NCI-H146 treated with DMSO at 0.1 percent for 48 hours (cell line): ENCODE data around the gene NUMBL.
A peak's percentile ranks its signal among the peaks of the same experiment; 100 is the strongest.

ENCODE experiments used
- DNase-seq: peaks from one replicate; lab custom pipeline; 2025; ENCODE audit not compliant: unreplicated experiment; lab: John Stamatoyannopoulos, UW

The NUMBL gene

DNA sequence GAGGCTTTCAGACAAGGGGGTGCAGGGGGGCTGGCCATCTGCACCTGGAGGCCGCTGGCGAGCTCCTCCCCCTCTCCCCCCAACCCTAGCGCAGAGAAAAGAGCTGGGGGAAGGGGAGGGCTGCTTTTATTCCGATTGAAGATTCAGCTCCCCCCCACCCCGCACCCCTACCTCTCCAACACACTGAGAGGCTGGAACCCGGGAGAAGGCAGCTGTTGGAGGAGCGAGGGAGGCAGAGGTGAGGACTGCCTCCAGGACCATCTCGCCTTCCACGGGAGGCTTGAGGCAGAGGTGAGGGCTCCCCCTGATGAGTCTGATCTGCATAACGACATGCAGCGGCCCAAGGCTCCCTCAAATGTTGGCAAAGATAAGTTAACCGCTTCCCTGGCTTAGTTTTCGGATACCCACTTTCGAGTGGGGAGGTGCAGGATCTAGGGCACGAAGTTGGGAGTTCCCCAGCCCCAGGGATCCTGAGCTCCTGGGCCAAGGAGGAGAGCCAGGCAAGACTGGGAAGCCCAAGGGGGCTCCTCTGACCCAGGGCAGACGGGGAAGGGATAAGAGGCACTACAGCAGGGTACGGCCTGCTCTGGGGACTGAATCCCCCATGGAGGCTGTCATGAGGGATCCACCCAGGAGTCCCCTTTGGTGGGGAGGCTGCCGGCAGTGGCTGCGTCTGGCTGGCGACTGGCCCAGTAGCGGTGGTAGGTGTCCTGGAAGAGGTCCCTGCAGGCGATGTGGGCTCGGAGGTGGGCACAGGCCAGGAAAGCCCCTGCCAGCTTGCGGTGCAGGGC, 1.2 kb upstream of the NUMBL start:
- DNase-seq: no peak

GRCh38 chr19:40690693-40691420, 406 bp upstream of the NUMBL start:
- peak; percentile 78 for DNase-seq

- DNase-seq: no peak
Observed at GRCh38 chr19:40689339-40690049, 957 bp downstream of the NUMBL start.

GRCh38 chr19:40688987-40689338, 1.5 kb downstream of the NUMBL start:
- no peak for DNase-seq

- DNase-seq: no peak
Observed at GRCh38 chr19:40688309-40688708, 2.1 kb downstream of the NUMBL start.

DNA sequence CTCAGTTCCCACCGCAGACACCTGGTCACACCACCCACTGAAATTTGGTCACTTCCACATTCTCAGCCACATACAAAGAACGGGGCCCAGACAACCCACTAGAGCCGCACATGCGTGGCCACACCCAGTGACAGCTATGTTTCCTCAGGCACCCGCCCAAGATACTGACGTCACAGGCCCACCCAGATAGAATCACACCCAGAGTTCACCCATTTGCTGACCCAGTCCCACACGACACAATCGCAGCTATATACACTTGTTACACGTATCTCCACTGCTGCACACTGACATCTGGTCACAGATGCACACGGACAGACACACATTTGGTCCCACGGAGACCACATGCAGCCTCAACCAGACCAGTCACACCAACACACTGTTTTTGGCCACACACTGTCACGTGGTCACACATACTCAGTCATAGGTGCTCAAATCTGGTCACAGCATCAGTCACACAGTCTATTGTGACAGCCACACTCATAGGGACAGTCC, 2.9 kb downstream of the NUMBL start:
- no peak for DNase-seq

GRCh38 chr19:40686882-40687524, 3.4 kb downstream of the NUMBL start:
- no peak for DNase-seq

- DNase-seq: no peak
Observed at GRCh38 chr19:40685563-40685962, 4.9 kb downstream of the NUMBL start.

DNA sequence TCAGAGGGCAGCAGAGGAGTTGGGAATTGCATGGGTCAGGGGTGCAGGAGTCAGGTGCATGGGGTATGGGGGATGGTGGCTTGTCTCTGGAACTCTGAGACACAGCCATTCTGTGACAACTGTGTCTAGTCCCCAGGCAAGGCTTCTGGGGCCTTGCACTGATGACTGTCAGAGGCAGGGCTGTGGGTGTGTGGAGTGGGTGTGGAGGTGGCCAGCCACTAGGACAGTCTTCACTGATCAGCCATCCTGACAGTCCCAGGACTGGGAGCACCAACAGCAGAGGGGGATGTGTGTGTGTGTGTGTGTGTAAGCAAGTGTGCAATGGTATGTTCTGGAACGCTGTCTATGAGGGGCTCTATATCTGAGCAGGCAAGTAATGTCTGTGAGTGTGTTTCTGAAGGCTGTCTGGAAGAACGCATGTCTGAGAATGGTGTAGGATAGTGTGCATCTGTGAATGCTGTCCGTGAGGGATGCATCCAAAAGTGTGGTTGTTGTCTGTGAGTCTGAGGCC, 5.4 kb downstream of the NUMBL start:
- no peak for DNase-seq

GRCh38 chr19:40684280-40684679, 6.2 kb downstream of the NUMBL start:
- DNase-seq: no peak

DNA sequence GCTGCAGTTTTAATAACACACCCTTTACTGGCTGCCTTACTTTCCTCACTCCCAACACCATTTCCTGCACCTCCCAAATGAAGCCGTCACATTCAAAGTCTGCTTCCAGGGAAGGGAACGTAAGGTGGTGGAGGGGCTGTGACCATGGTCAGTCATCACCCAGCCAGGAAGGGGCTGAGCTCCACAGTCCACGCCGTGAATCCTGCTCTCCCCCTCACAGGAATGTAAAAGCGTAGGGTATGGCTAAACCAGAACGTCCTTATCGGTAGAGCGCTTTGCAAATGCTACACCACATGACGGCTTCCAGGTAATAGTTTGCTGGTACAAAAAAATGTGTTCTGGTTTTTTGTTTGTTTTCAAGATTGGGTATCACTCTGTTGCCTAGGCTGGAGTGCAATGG, 7.0 kb downstream of the NUMBL start:
- DNase-seq: no peak

DNA sequence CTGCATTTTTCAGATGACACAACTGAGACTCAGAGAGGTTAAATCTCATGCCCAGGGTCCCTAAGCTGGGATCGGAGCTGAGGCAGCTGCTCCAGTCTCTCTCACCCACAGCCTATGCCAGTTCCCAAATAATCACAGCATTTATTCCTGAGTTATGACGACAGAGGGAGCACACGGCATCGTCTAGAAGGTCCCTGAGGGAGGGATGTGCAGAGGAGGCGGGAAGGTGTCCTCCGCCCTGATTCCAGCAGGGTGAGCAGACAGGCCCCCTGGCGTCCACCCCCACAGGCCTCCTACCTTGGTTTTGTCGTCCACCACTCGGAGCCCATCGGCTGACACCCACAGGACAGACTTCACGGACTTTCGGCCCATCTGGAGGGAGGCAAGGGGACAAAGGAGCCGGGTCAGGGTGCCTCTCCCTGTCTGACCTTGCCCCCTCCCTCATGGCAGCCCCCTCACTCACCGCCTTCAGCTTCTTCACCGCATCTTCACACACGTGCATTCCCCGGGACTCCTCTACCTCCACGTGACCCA, 8.0 kb downstream of the NUMBL start:
- no peak for DNase-seq

GRCh38 chr19:40681039-40681438, 9.4 kb downstream of the NUMBL start:
- DNase-seq: no peak

- no peak for DNase-seq
Observed at GRCh38 chr19:40677156-40677555, 13.3 kb downstream of the NUMBL start.

- no peak for DNase-seq
Observed at GRCh38 chr19:40674291-40674690, 16.2 kb downstream of the NUMBL start.

DNA sequence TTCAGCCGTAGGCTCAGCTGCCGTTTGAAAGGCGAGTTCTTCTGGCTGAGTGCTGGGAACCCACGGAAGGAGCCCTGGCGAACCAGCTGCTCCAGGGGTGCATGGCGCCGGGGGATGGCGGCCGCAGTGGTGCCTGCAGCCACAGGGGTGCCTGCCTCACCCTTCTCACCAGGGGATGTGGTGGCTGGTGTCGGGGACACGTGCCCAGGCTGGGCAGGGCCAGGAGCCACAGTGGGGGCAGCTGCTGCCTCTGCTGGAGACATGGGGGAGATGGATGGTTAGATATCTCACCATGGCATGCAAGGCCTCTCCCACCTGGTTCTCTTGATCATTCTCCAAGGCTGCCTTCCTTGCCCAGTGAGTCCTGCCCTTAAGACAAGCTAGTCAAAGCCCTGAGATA, 17.1 kb downstream of the NUMBL start:
- no peak for DNase-seq

DNA sequence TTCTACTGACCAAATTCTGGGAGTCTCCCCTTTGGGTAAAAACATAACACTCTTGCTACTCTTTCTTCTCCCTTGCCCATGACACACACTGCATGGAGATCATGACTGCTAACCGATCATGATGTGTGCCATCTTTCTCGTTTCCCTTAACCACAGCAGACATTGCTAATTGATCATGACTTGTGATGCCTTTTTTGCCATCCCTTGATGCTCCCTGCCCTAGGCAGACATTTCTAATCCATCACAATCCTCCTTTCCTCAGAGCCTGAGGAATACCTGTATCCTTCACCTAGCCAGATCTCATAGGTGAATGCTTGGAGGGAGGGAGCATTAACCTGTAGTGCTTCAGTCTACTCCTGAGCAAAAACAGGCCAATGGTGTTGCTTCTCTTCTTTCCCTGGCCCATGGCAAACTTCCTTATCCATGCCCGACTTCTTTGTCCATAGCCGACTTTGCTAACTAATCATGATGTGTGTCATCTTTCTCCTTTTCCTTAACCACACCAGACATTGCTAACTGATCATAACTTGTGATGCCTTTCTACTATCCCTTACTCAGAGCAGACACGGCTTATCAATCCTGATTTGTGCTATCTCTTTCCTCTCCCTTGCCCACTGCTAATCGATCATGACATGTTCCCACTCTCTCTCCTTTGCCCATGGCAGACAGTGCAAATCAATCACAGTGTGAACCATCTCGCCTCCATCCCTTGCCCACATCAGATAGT, 17.7 kb downstream of the NUMBL start:
- DNase-seq: no peak

DNA sequence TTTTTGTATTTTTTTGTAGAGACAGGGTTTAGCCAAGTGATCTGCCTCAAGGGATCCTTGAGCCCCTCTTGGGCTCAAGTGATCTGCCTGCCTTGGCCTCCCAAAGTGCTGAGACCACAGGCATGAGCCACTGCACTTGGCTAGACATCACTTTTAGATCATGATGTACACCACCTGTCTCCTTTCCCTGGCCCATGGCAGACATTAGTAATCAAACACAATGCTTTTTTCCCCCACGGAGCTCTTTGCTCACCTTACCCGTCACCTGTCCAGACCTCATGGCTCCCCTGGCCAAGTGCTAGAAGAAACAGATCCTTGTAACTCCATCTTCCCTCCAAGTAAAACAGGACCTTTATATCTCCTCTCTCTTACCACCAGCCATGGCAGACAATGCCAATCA, 18.4 kb downstream of the NUMBL start:
- DNase-seq: no peak

DNA sequence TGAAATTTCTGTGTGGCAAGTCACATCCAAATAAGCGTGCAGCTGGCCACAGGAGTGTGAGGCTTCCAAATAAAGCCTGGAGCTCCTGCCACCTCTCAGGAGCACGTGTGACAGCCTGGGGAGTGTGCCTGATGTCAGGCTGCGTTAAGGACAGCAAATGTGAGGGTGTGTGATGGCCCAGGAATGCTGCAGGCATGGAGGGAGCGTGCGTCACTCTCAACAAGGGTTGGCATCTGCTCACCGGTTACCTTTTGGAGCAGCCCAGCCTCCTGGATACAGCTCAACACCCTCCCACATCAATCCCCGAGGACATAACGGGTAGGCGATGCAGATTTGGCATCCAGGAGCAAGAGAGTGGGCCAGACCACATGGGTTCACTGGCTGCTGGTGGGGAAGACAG, 19.0 kb downstream of the NUMBL start:
- no peak for DNase-seq

DNA sequence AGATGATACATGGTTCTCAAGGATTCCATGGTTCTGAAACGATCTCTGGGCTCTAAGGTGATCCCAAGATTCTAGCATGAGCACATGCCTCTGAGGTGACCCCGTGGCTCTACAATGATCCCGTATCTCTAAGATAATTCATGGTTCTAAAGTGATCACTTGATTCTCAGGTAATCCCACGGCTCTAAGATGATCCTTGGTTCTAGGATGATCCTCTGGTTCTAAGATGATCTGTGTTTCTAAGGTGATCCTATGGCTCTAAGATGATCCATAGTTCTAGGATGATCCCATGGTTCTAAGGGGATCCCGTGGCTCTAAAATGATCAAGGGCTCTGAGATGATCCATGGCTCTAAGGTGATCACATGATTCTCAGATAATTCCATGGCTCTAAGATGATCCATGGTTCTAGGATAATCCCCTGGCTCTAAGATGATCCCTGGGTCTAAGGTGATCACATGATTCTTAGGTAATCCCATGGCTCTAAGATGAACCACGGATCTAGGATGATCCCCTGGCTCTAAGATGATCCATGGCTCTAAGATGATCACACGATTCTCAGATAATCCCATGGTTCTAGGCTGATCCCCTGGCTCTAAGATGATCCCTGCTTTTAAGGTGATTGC, 21.3 kb downstream of the NUMBL start:
- no peak for DNase-seq
